Psoas muscle (tissue), 8 donors: ENCODE measurements around the gene EML5. TPM values are rescaled to one million over a fixed set of nuclear protein-coding genes. Genes with fewer than 3 reads are reported as not detected.

ENCODE experiments used
- ATAC-seq, 4 donors: fragments of 200-7000 bp; cut with Tn5 transposase; one replicate each; pipeline ENCODE4 v1.9.1; 2020; ENCODE audit warnings: moderate library complexity in 3 of 4, mild to moderate bottlenecking in 2 of 4
- DNase-seq, 2 donors: peaks; one replicate each; pipeline ENCODE4 v3.0.0-alpha.2; 2020
- H3K27ac ChIP-seq: fragments of 200-600 bp; one replicate; pipeline ENCODE4 v1.8.0; 2022
- H3K27me3 ChIP-seq, 3 donors: fragments of 200-600 bp in 1 of 3; one replicate each; pipeline versions ENCODE4 v1.6.1 to v1.8.0; 2013 to 2022; ENCODE audit warnings: low read length in 2 of 3, mild to moderate bottlenecking in 2 of 3, moderate library complexity in 1 of 3; ENCODE audit not compliant: insufficient read depth in 3 of 3
- H3K36me3 ChIP-seq, 2 donors: fragments of 200-600 bp in 1 of 2; one replicate each; pipeline versions ENCODE4 v1.6.1 to v1.8.0; 2013 to 2022; ENCODE audit warnings: low read depth in 1 of 2, mild to moderate bottlenecking in 1 of 2, moderate library complexity in 1 of 2; ENCODE audit not compliant: insufficient read depth in 1 of 2
- H3K4me1 ChIP-seq: fragments of 200-600 bp; one replicate; pipeline ENCODE4 v1.8.0; 2022
- H3K4me3 ChIP-seq: fragments of 200-600 bp; one replicate; pipeline ENCODE4 v1.8.0; 2022; ENCODE audit warnings: mild to moderate bottlenecking
- H3K9me3 ChIP-seq: fragments of 200-600 bp; one replicate; pipeline ENCODE4 v1.8.0; 2022
- WGBS, 3 donors: extraction: QIAGEN DNeasy Blood & Tissue Kit; methylation state at CpG; one replicate each; pipeline versions ENCODE4 v1.1.6 to v1.1.7; 2013; 5-methylcytosine and 5-hydroxymethylcytosine counted together
- intact Hi-C, 2 donors: fragments of 100-400 bp; cut with DNase I; formaldehyde crosslinking; loops; one replicate each; pipeline versions ENCODE4 v1.11.0 to v1.14.2; 2022
- polyA plus RNA-seq, 3 donors: library from polyadenylated mRNA; stranded (reverse); fragments of 200-250 nt; gene quantifications; one replicate each; pipeline ENCODE4 v1.2.3, GENCODE V29; 2013
- total RNA-seq, 4 donors: library from RNA; stranded (reverse); fragmentation: NEBNext Ultra II Directional in 2 of 4; extraction: Animal tissue kit (Norgen Biotek cat#: 25700) in 2 of 4; gene quantifications; one replicate each; pipeline versions ENCODE4 v1.2.1 to v1.2.4, GENCODE V29; 2021 to 2023
- TF ChIP-seq, protein P1 (sequence below): fragments of 200-600 bp; IDR thresholded peaks from one replicate; pipeline ENCODE4 v1.8.0; 2022; ENCODE audit warnings: antibody characterized with exemption
- donor health status: healthy with polysubstance abuse.
- donor health status: DM: no; HTN: no; CAD: no; lungs with moderate emphysema.
- donor health status: Bipolar disorder and iron deficiency.
- donor health status: healthy.
- donor health status: DM: yes; HTN: yes; CAD: no.
- donor health status: DM: no; HTN: no; CAD: no.
- donor health status: DM: no; HTN: no; CAD: no.
- donor health status: DM: yes; HTN: yes; CAD: no.

Gene EML5
- total and polyA plus RNA-seq, 7 donors: 0.04 to 0.24 (median 0.17) TPM

DNA sequence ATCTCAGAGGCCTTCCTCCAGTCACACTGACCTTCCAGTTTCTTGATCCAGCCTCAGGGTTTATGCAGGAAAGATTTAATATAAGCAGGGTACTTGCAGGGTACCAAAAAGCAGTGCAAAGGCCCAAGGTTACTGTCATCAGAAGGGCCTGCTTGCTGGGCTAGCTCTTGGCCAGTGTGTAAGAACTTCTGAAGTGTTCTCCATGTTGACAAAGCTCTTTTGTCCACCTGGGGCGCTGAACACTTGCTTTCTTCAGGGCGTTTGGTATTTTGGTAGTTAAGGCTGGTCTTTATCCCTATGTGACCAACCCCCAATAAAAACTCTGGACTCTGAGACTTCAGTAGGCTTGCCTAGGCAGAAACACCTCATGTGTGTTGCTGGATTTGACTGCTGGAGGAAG lies 160.2 kb downstream of the EML5 start:
- Histone ChIP-seq H3K4me3 (no peak overlapping the region), H3K36me3 (no peaks in the 10 kb centered on the region), H3K4me1 (no peaks in the 10 kb centered on the region), H3K27me3 (no peaks in the 10 kb centered on the region), H3K27ac (no peak overlapping the region), H3K9me3 (no peaks in the 10 kb centered on the region)
- DNase-seq: no peak
- TF ChIP-seq, protein P1, sequence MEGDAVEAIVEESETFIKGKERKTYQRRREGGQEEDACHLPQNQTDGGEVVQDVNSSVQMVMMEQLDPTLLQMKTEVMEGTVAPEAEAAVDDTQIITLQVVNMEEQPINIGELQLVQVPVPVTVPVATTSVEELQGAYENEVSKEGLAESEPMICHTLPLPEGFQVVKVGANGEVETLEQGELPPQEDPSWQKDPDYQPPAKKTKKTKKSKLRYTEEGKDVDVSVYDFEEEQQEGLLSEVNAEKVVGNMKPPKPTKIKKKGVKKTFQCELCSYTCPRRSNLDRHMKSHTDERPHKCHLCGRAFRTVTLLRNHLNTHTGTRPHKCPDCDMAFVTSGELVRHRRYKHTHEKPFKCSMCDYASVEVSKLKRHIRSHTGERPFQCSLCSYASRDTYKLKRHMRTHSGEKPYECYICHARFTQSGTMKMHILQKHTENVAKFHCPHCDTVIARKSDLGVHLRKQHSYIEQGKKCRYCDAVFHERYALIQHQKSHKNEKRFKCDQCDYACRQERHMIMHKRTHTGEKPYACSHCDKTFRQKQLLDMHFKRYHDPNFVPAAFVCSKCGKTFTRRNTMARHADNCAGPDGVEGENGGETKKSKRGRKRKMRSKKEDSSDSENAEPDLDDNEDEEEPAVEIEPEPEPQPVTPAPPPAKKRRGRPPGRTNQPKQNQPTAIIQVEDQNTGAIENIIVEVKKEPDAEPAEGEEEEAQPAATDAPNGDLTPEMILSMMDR: no peak
- intact Hi-C loops: no loop called here
- ATAC-seq: no peak
- 72 to 77% (median 75%) methylated on average over 2 of the region's 2 CpGs for WGBS, 3 donors

GRCh38 chr14:88631091-88631490 lies 161.7 kb downstream of the EML5 start:
- H3K36me3 ChIP-seq: no peaks in the 10 kb centered on the region
- H3K9me3 ChIP-seq: no peaks in the 10 kb centered on the region
- no peak overlapping the region for H3K4me3 ChIP-seq
- intact Hi-C loops: no loop called here
- H3K27me3 ChIP-seq: no peaks in the 10 kb centered on the region
- no peak overlapping the region for H3K27ac ChIP-seq
- DNase-seq: no peak
- no peaks in the 10 kb centered on the region for H3K4me1 ChIP-seq
- TF ChIP-seq, protein P1: no peak
- no peak for ATAC-seq
- 65 to 85% (median 81%) methylated on average over 3 of the region's 3 CpGs for WGBS, 3 donors

- Histone ChIP-seq H3K9me3 (no peaks in the 10 kb centered on the region), H3K4me1 (no peaks in the 10 kb centered on the region), H3K27ac (no peak overlapping the region), H3K27me3 (no peaks in the 10 kb centered on the region), H3K36me3 (no peaks in the 10 kb centered on the region), H3K4me3 (no peak overlapping the region)
- WGBS, 3 donors: 72 to 76% (median 72%) methylated on average over 6 of the region's 6 CpGs
- no peak for DNase-seq
- no peak for ATAC-seq
- intact Hi-C loops: no loop called here
- TF ChIP-seq, protein P1: no peak
Observed at GRCh38 chr14:88630565-88630964, 162.2 kb downstream of the EML5 start.

DNA sequence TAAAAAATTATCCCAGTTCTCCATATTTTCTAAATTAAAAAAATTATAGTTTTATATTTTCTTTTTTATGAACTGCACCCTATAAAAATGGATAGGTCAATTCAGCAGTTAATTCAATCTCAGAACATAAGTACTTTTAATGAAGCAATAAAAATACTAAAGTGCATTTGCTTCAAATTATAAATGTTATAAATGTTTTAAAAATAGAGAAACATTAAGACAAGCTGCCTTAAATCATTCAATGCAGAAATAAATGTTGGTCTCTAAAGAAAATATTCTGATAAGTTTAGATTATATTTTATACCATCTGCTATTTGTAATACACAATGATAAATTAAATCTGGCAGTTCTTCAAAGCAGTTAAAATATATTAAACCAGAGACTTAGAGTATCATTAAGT lies 164.3 kb downstream of the EML5 start:
- TF ChIP-seq, protein P1: no peak
- ATAC-seq (no peak), DNase-seq (no peak)
- Histone ChIP-seq H3K36me3 (peaks cover 0 to 5% of the 10 kb centered on the region in 2 donors), H3K27ac (no peak overlapping the region), H3K4me3 (no peak overlapping the region), H3K4me1 (no peaks in the 10 kb centered on the region), H3K27me3 (no peaks in the 10 kb centered on the region), H3K9me3 (no peaks in the 10 kb centered on the region)
- intact Hi-C loops: no loop called here

DNA sequence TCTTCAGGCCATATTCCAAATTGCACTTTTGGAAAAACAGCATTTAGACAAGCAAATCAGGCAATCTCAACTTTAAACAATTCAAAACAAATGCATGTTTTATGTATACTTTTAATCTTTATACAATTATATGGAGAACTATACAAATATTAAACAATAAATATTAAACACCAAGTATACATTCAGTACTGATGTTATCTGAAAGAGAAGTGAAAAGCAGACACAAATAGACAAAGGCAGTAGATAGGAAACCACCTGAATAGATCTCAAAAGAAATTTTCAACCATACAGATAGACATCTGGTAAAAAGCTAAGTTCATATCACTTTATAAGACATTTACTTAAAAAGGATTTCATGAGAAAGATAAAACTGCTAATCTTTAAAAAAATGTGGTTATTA lies 164.7 kb downstream of the EML5 start:
- H3K27ac ChIP-seq: no peak overlapping the region
- H3K27me3 ChIP-seq: no peaks in the 10 kb centered on the region
- DNase-seq (no peak), ATAC-seq (no peak)
- H3K36me3 ChIP-seq: peaks cover 0 to 5% of the 10 kb centered on the region in 2 donors
- H3K9me3 ChIP-seq: no peaks in the 10 kb centered on the region
- TF ChIP-seq, protein P1: no peak
- intact Hi-C loops: no loop called here
- no peaks in the 10 kb centered on the region for H3K4me1 ChIP-seq
- no peak overlapping the region for H3K4me3 ChIP-seq
